GM12864 (cell line): ENCODE data around the gene CTCF.

Source experiments
- DNase-seq: peaks from one replicate; pipeline ENCODE4 v3.0.0-alpha.2; 2011; ENCODE audit warnings: low read depth
- H3K4me3 ChIP-seq: 2 replicates; pipeline ENCODE4 v1.5.1; 2011; ENCODE audit warnings: mild to moderate bottlenecking, low read depth, low read length, control low read depth
- TF ChIP-seq, protein P1 (sequence below): IDR thresholded peaks from 2 replicates; pipeline ENCODE4 v1.5.1; 2011; ENCODE audit warnings: low read depth, mild to moderate bottlenecking, moderate library complexity, low read length, control low read depth, inconsistent platforms; ENCODE audit errors: missing control alignments

The CTCF gene

DNA sequence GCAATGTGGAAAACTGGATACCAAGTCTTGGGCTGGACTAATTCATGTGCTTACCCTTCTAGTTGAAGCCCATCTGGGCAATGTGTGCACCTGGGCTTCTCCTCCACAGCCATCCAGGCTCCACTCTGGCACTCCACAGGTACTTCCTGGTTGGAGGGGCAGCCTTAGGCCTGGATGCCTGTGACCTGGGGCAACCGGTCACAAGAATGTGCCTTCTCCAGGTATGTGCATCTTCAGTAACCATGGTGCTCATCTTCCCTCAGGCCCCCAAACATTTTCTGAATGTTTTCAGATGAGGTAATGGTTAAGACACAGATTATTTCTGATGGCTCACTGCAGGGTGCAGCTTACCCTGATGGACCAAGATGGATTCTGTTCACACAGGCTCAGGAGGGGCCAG is 115.4 kb downstream of the CTCF start:
- H3K4me3 ChIP-seq: no peak overlapping the region
- DNase-seq: no peak
- TF ChIP-seq, protein P1, sequence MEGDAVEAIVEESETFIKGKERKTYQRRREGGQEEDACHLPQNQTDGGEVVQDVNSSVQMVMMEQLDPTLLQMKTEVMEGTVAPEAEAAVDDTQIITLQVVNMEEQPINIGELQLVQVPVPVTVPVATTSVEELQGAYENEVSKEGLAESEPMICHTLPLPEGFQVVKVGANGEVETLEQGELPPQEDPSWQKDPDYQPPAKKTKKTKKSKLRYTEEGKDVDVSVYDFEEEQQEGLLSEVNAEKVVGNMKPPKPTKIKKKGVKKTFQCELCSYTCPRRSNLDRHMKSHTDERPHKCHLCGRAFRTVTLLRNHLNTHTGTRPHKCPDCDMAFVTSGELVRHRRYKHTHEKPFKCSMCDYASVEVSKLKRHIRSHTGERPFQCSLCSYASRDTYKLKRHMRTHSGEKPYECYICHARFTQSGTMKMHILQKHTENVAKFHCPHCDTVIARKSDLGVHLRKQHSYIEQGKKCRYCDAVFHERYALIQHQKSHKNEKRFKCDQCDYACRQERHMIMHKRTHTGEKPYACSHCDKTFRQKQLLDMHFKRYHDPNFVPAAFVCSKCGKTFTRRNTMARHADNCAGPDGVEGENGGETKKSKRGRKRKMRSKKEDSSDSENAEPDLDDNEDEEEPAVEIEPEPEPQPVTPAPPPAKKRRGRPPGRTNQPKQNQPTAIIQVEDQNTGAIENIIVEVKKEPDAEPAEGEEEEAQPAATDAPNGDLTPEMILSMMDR: no peak

DNA sequence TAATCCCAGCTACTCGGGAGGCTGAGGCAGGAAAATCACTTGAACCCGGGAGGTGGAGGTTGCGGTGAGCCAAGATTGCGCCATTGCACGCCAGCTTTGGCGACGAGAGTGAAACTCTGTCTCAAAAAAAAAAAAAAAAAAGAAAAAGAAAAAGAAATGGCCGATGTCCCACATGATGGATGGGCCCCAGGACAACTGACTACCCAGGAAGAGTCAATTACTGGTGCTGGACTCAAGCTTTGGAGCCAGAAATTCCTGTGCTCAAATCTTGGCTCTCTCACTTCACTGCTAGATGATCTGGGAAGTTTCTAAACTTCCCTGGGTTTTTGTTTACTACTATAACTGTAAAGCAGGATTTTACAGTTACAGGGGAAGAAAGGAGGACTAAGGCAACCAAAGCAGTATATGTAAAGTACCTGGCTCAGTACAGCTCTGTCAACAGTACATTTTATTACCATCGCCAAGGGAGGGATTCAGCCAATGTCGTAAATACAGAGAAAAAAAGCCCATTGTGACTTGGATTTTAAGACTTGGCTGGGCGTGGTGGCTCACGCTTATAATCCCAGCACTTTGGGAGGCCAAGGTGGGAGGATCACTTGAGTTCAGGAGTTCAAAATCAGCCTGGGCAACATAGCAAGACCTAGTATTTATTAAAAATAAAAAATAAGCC is 116.2 kb downstream of the CTCF start:
- TF ChIP-seq, protein P1: no peak
- no peak for DNase-seq
- no peak overlapping the region for H3K4me3 ChIP-seq

DNA sequence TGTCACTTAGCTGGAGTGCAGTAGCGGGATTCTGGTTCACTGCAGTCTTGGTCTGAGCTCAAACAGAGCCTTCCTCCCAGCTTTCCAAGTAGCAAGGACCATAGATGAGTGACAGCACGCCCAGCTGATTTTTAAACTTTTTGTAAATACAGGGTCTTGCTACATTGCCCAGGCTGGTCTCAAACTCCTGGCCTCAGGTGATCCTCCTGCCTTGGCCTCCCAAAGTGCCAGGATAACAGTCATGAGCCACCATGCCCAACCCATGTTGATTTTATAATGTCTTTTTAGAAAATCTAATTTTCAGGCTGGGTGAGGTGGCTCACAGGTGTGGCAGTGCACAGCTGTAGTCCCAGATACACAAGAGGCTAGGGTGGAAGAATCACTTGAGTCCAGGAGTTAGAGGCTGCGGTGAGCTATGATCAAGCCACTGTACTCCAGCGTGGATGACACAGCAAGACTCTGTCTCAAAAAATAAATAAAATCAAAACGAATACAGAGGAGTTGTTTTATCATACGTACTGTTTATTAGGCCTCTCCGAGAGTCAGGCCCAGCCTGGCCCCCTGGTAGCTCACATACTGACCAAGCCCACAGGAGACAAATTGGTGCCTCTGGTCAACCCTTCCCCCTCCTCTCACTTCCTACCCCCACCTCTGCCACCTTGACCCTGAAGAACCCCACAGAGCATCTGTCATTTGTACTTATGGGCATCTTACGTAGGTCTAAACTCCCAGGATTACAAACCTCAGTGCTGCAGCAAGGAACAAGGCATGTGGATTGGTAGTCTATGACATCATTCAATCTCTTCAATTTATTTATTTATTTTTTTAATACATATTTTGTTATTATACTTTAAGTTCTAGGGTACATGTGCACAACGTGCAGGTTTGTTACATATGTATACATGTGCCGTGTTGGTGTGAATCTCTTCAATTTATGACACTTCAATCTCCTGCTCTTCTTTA is 117.9 kb downstream of the CTCF start:
- no peak overlapping the region for H3K4me3 ChIP-seq
- DNase-seq: no peak
- TF ChIP-seq, protein P1: no peak

DNA sequence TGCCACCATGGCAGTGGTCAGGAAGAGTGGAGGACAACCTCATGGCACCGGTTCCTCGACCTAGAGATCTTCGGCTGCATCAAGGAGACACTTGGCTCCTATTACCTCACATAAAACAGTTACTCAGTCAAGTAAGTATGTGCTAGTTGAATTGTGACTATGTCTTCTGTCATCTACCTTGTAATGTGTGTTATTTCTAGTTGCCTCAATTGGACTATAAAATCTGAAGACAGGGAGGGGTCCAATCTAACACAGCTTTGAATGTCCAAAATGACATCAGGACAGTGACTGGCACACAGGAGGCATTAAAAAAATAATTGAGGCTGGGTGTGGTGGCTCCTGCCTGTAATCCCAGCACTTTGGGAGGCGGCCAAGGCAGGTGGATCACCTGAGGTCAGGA is 121.4 kb downstream of the CTCF start:
- H3K4me3 ChIP-seq: no peak overlapping the region
- DNase-seq: no peak
- TF ChIP-seq, protein P1: no peak

DNA sequence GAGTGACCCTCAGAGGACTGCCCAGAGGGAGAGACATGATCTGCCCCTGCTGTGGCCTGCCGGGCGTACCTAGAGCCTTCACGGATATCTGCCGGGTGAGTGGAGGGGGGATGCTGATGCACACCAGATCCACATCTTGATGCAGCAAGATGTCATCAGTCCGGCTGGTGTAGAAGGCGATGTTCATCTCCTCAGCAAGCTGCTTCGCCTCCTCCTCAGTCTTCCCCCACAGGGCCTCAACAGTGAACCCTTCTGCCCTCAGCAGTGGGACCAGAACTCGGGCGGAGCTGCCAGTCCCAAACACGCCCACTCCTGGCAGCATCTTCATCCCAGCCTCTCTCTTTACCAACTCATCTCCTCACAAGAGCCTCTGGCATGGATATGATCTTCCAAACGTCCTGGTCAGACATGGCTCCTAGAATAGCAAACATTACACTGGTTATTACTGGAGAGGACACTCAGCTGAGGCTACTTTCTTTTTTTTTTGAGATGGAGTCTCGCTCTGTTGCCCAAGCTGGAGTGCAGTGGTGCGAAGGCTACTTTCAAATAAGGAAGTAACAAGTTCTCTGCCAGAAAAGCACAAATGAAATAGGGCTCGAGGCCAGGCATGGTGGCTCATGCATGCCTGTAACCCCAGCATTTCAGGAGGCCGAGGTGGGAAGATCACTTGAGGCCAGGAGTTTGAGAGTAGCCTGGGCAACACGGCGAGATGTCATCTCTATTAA is 123.2 kb downstream of the CTCF start:
- DNase-seq: no peak
- H3K4me3 ChIP-seq: no peak overlapping the region
- TF ChIP-seq, protein P1: no peak
